Gastroesophageal sphincter (tissue), 3 donors: ENCODE measurements around the gene HAGHL.

Experiments used
- CTCF ChIP-seq, 4 experiments: fragments of 200-600 bp in 2 of 4; fragments of 450-650 bp in 2 of 4; sonication (generic) in 1 of 4; IDR thresholded peaks; one replicate each; pipeline ENCODE4 v1.5.1; 2017 to 2019; ENCODE audit warnings: antibody characterized with exemption in 4 of 4, mild to moderate bottlenecking in 2 of 4, moderate library complexity in 2 of 4
- EP300 ChIP-seq: sonication (generic); formaldehyde crosslinking; IDR thresholded peaks from one replicate; pipeline ENCODE4 v1.6.1; 2017; ENCODE audit warnings: antibody characterized with exemption, mild to moderate bottlenecking
- POLR2A ChIP-seq, 2 donors: fragments of 450-650 bp; IDR thresholded peaks; one replicate each; pipeline ENCODE4 v1.6.1; 2017; ENCODE audit warnings: antibody characterized with exemption in 2 of 2, mild to moderate bottlenecking in 2 of 2, moderate library complexity in 1 of 2
- POLR2AphosphoS5 ChIP-seq: sonication (generic); formaldehyde crosslinking; IDR thresholded peaks from one replicate; pipeline ENCODE4 v1.6.1; 2017; ENCODE audit warnings: antibody characterized with exemption

- no peak for TF ChIP-seq POLR2AphosphoS5
- TF ChIP-seq POLR2A (IDR thresholded peaks at IDR 0.05), result no peak
- TF ChIP-seq CTCF (IDR thresholded peaks at IDR 0.05), result peak in 2 of 4 experiments; percentile 23 to 24
- TF ChIP-seq EP300, result no peak
These were observed 11.3 kb upstream of the HAGHL start for GRCh38 chr16:715477-716199.
